Gastrocnemius medialis (tissue), 4 donors: ENCODE measurements around the gene VMP1.

Experiments
- CTCF ChIP-seq, 5 experiments: fragments of 450-650 bp in 3 of 5; fragments of 200-600 bp in 2 of 5; sonication (generic) in 2 of 5; IDR thresholded peaks in 4 of 5; conservative IDR thresholded peaks in 1 of 5; 1 replicate in 4 of 5; 2 replicates in 1 of 5; pipeline ENCODE4 v1.5.1; 2016 to 2019; ENCODE audit warnings: antibody characterized with exemption in 5 of 5, mild to moderate bottlenecking in 3 of 5, moderate library complexity in 3 of 5
- POLR2A ChIP-seq, 2 donors: fragments of 450-650 bp; IDR thresholded peaks; one replicate each; pipeline ENCODE4 v1.6.1; 2017; ENCODE audit warnings: antibody characterized with exemption in 2 of 2, mild to moderate bottlenecking in 2 of 2, moderate library complexity in 2 of 2

DNA sequence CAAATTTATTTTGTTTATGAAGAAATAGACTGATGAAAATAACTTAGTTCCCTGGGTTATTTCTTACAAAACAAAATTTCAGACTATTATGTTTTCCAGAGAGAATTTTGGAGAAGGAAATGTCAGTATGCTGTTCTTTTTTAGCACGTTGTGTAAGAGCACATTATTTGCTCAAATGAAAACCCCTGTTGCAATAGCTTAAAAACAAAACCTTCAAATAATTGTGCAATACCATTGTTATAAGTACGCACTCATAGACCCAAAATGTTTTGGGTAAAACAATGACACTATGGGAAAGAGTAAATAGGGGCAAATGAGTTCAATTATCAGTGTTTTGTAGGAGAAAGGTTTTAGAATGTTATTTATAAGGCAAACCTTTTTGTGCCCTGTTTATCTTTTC, 18.2 kb downstream of the VMP1 start:
- TF ChIP-seq CTCF (IDR thresholded peaks at IDR 0.05 in 4 of 5, conservative IDR thresholded peaks at IDR 0.05 in 1 of 5) = no peak
- no peak for TF ChIP-seq POLR2A (IDR thresholded peaks at IDR 0.05)
